ENCODE results near the gene ADAM17.

ADAM17 gene

DNA sequence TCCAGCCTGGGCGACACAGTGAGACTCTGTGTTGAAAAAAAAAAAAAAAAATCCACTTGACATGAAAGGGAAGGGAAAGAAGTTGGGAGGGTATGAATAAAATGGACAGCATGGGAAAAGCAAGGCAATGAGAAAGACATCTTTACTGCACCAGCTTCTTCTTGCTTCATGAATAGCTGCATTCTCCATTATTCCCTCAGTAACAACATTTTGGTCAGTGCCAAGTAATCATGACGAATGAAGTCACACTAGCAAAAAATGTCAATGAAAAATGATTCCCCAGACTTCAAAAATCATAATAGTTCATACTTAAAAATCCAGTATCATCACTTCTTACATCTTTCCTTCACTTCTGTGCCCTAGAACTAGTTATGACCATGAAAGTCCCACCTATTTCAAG, 30.4 kb downstream of the ADAM17 start:
- Histone ChIP-seq H3K23ac (ENCODE audit: low read length) (no peak overlapping the region), H3K18ac (ENCODE audit: low read length) (no peak overlapping the region), H4K8ac (ENCODE audit: low read depth, low read length) (no peak overlapping the region), H3K27me3 (ENCODE audit: insufficient read depth, low read length, poor library complexity) (no peaks in the 10 kb centered on the region), H3K4me3 (ENCODE audit: low read length) (no peak overlapping the region), H3K4me2 (ENCODE audit: low read length) (no peak overlapping the region), H3K27ac (ENCODE audit: low read depth, low read length) (no peak overlapping the region), H3K36me3 (ENCODE audit: control insufficient read depth, insufficient read depth, low read length) (peaks cover 2% of the 10 kb centered on the region), H3K56ac (ENCODE audit: low read length) (no peak overlapping the region), H3K4me1 (ENCODE audit: control insufficient read depth, low read depth, low read length) (no peaks in the 10 kb centered on the region), H3K9ac (ENCODE audit: low read length) (no peak overlapping the region), H3K79me1 (ENCODE audit: low read length) (no peaks in the 10 kb centered on the region), H2AK5ac (ENCODE audit: low read length) (no peak overlapping the region), H2BK120ac (ENCODE audit: low read depth, low read length) (no peak overlapping the region), H4K5ac (ENCODE audit: low read length) (no peak overlapping the region), H3K79me2 (ENCODE audit: control insufficient read depth, insufficient read depth, low read length) (no peaks in the 10 kb centered on the region), H2BK5ac (ENCODE audit: low read length) (no peak overlapping the region), H2BK15ac (replicated peaks; ENCODE audit: low read depth) (no peak overlapping the region), H3K4ac (ENCODE audit: low read depth, low read length) (no peak overlapping the region)
- WGBS (ENCODE audit: extremely low coverage, insufficient coverage, low lambda C conversion rate), result no CpG with 5 or more reads among the region's 2 CpGs
- no peak for DNase-seq

DNA sequence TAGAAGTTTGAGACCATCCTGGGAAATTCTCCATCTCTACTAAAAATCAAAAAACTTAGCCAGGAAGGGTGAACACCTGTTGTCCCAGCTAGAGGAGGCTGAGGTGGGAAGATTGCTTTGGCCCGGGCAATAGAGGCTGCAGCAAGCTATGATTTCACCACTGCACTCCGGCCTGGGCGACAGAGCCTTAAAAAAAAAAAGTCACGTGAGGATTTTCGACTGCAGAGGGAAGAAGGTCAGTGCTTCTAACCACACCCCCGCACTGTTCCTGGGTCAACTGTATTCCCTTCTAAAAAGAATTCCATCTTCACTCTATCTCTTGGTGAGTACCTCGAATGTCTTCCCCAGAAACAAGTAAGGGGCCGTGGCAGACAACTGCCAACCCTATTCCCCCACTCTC, 31.3 kb downstream of the ADAM17 start:
- H3K27ac ChIP-seq (ENCODE audit: low read depth, low read length), result no peak overlapping the region
- no peak overlapping the region for H2BK15ac ChIP-seq (replicated peaks; ENCODE audit: low read depth)
- H3K23ac ChIP-seq (ENCODE audit: low read length), result no peak overlapping the region
- H3K27me3 ChIP-seq (ENCODE audit: insufficient read depth, low read length, poor library complexity), result no peaks in the 10 kb centered on the region
- no peak overlapping the region for H2BK5ac ChIP-seq (ENCODE audit: low read length)
- H3K4me1 ChIP-seq (ENCODE audit: control insufficient read depth, low read depth, low read length), result no peaks in the 10 kb centered on the region
- H3K4me2 ChIP-seq (ENCODE audit: low read length), result no peak overlapping the region
- H3K9ac ChIP-seq (ENCODE audit: low read length), result no peak overlapping the region
- H2BK120ac ChIP-seq (ENCODE audit: low read depth, low read length), result no peak overlapping the region
- no peak overlapping the region for H3K4ac ChIP-seq (ENCODE audit: low read depth, low read length)
- H3K79me1 ChIP-seq (ENCODE audit: low read length), result no peaks in the 10 kb centered on the region
- DNase-seq, result no peak
- no peak overlapping the region for H3K56ac ChIP-seq (ENCODE audit: low read length)
- no CpG with 5 or more reads among the region's 8 CpGs for WGBS (ENCODE audit: extremely low coverage, insufficient coverage, low lambda C conversion rate)
- no peak overlapping the region for H4K8ac ChIP-seq (ENCODE audit: low read depth, low read length)
- H2AK5ac ChIP-seq (ENCODE audit: low read length), result no peak overlapping the region
- H3K79me2 ChIP-seq (ENCODE audit: control insufficient read depth, insufficient read depth, low read length), result no peaks in the 10 kb centered on the region
- H3K4me3 ChIP-seq (ENCODE audit: low read length), result no peak overlapping the region
- H3K36me3 ChIP-seq (ENCODE audit: control insufficient read depth, insufficient read depth, low read length), result peaks cover 5% of the 10 kb centered on the region
- no peak overlapping the region for H3K18ac ChIP-seq (ENCODE audit: low read length)
- no peak overlapping the region for H4K5ac ChIP-seq (ENCODE audit: low read length)

DNA sequence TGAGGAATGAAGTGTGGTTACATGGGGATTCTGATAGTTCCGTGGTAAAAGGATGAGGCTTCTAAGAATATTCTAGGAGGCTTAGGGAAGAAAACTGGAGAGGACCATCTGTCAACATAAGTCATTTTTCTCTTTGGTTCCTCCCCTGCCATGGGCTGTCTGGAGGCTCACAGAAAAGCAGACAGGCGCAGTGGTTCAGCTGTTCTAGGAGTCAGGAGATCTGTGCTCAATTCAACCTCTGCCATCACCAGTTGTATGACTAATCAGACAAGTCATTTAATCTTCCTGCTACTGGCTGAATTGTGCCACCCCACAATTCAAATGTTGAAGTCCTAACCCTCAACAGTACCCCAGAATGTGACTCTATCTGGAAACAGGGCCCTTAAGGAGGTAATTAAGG, 36.4 kb downstream of the ADAM17 start:
- no peak overlapping the region for H4K5ac ChIP-seq (ENCODE audit: low read length)
- no peak overlapping the region for H3K18ac ChIP-seq (ENCODE audit: low read length)
- no peak overlapping the region for H3K4me3 ChIP-seq (ENCODE audit: low read length)
- no peak overlapping the region for H3K23ac ChIP-seq (ENCODE audit: low read length)
- H4K8ac ChIP-seq (ENCODE audit: low read depth, low read length), result no peak overlapping the region
- no peak overlapping the region for H2BK5ac ChIP-seq (ENCODE audit: low read length)
- peaks cover 8% of the 10 kb centered on the region for H3K36me3 ChIP-seq (ENCODE audit: control insufficient read depth, insufficient read depth, low read length)
- no peak overlapping the region for H3K56ac ChIP-seq (ENCODE audit: low read length)
- H2AK5ac ChIP-seq (ENCODE audit: low read length), result no peak overlapping the region
- no peak for DNase-seq
- no peak overlapping the region for H3K27ac ChIP-seq (ENCODE audit: low read depth, low read length)
- H2BK15ac ChIP-seq (replicated peaks; ENCODE audit: low read depth), result no peak overlapping the region
- no peaks in the 10 kb centered on the region for H3K79me2 ChIP-seq (ENCODE audit: control insufficient read depth, insufficient read depth, low read length)
- H3K79me1 ChIP-seq (ENCODE audit: low read length), result no peaks in the 10 kb centered on the region
- H2BK120ac ChIP-seq (ENCODE audit: low read depth, low read length), result no peak overlapping the region
- H3K4me1 ChIP-seq (ENCODE audit: control insufficient read depth, low read depth, low read length), result no peaks in the 10 kb centered on the region
- H3K9ac ChIP-seq (ENCODE audit: low read length), result no peak overlapping the region
- no CpG with 5 or more reads among the region's 2 CpGs for WGBS (ENCODE audit: extremely low coverage, insufficient coverage, low lambda C conversion rate)
- H3K27me3 ChIP-seq (ENCODE audit: insufficient read depth, low read length, poor library complexity), result no peaks in the 10 kb centered on the region
- H3K4me2 ChIP-seq (ENCODE audit: low read length), result no peak overlapping the region
- no peak overlapping the region for H3K4ac ChIP-seq (ENCODE audit: low read depth, low read length)

DNA sequence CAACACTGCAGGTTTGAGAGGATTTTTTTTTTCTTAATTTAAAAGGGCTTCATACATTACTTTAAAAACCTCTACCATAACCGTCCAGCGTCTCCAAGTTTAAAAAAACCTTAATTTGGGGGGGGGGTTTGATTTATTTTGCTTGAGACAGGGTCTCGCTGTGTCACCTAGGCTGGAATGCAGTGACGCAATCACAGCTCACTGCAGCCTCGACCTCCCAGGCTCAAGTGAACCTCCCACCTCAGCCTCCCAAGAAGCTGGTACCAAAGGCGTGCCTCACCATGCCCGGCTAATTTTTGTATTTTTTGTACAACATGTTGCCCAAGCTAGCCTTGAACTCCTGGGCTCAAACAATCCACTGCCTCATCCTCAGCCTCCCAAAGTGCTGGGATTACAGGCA, 36.9 kb downstream of the ADAM17 start:
- Histone ChIP-seq H3K4me3 (ENCODE audit: low read length) (no peak overlapping the region), H3K79me2 (ENCODE audit: control insufficient read depth, insufficient read depth, low read length) (no peaks in the 10 kb centered on the region), H3K23ac (ENCODE audit: low read length) (no peak overlapping the region), H3K18ac (ENCODE audit: low read length) (no peak overlapping the region), H3K56ac (ENCODE audit: low read length) (no peak overlapping the region), H4K5ac (ENCODE audit: low read length) (no peak overlapping the region), H2BK5ac (ENCODE audit: low read length) (no peak overlapping the region), H3K36me3 (ENCODE audit: control insufficient read depth, insufficient read depth, low read length) (peaks cover 8% of the 10 kb centered on the region), H3K27ac (ENCODE audit: low read depth, low read length) (no peak overlapping the region), H3K4me1 (ENCODE audit: control insufficient read depth, low read depth, low read length) (no peaks in the 10 kb centered on the region), H3K9ac (ENCODE audit: low read length) (no peak overlapping the region), H2BK120ac (ENCODE audit: low read depth, low read length) (no peak overlapping the region), H3K4ac (ENCODE audit: low read depth, low read length) (no peak overlapping the region), H3K79me1 (ENCODE audit: low read length) (no peaks in the 10 kb centered on the region), H2BK15ac (replicated peaks; ENCODE audit: low read depth) (no peak overlapping the region), H4K8ac (ENCODE audit: low read depth, low read length) (no peak overlapping the region), H3K27me3 (ENCODE audit: insufficient read depth, low read length, poor library complexity) (no peaks in the 10 kb centered on the region), H3K4me2 (ENCODE audit: low read length) (no peak overlapping the region), H2AK5ac (ENCODE audit: low read length) (no peak overlapping the region)
- WGBS (ENCODE audit: extremely low coverage, insufficient coverage, low lambda C conversion rate), result no CpG with 5 or more reads among the region's 7 CpGs
- no peak for DNase-seq

DNA sequence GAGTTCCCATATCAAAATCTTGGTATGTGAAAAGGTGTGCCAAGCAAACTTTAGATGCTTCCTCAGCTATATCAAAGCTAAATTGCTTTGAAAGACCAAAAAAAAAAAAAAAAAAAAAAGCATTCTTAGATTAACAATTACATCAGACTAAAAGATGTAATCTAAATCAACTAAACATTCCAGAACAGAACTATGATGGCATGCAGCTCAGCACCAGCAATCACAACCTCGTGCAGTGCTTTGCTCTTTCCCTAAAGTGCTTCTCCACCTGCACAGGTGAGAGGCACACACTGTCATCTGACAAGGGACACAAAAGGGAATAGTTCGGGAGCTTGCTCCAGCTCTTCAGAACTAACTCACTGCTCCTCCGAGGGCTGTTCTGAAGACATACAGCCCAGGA, 37.5 kb downstream of the ADAM17 start:
- no peak overlapping the region for H3K56ac ChIP-seq (ENCODE audit: low read length)
- no peak for DNase-seq
- no peak overlapping the region for H3K23ac ChIP-seq (ENCODE audit: low read length)
- no peak overlapping the region for H3K4me3 ChIP-seq (ENCODE audit: low read length)
- H3K4ac ChIP-seq (ENCODE audit: low read depth, low read length), result no peak overlapping the region
- H3K4me1 ChIP-seq (ENCODE audit: control insufficient read depth, low read depth, low read length), result no peaks in the 10 kb centered on the region
- H4K8ac ChIP-seq (ENCODE audit: low read depth, low read length), result no peak overlapping the region
- no peaks in the 10 kb centered on the region for H3K27me3 ChIP-seq (ENCODE audit: insufficient read depth, low read length, poor library complexity)
- no peak overlapping the region for H3K9ac ChIP-seq (ENCODE audit: low read length)
- H3K27ac ChIP-seq (ENCODE audit: low read depth, low read length), result no peak overlapping the region
- no peak overlapping the region for H2BK15ac ChIP-seq (replicated peaks; ENCODE audit: low read depth)
- no peak overlapping the region for H3K18ac ChIP-seq (ENCODE audit: low read length)
- H2BK120ac ChIP-seq (ENCODE audit: low read depth, low read length), result no peak overlapping the region
- H4K5ac ChIP-seq (ENCODE audit: low read length), result no peak overlapping the region
- H2AK5ac ChIP-seq (ENCODE audit: low read length), result no peak overlapping the region
- H3K79me1 ChIP-seq (ENCODE audit: low read length), result no peaks in the 10 kb centered on the region
- no peaks in the 10 kb centered on the region for H3K79me2 ChIP-seq (ENCODE audit: control insufficient read depth, insufficient read depth, low read length)
- H3K4me2 ChIP-seq (ENCODE audit: low read length), result no peak overlapping the region
- H3K36me3 ChIP-seq (ENCODE audit: control insufficient read depth, insufficient read depth, low read length), result peaks cover 8% of the 10 kb centered on the region
- WGBS (ENCODE audit: extremely low coverage, insufficient coverage, low lambda C conversion rate), result no CpG with 5 or more reads among the region's 3 CpGs
- H2BK5ac ChIP-seq (ENCODE audit: low read length), result no peak overlapping the region

DNA sequence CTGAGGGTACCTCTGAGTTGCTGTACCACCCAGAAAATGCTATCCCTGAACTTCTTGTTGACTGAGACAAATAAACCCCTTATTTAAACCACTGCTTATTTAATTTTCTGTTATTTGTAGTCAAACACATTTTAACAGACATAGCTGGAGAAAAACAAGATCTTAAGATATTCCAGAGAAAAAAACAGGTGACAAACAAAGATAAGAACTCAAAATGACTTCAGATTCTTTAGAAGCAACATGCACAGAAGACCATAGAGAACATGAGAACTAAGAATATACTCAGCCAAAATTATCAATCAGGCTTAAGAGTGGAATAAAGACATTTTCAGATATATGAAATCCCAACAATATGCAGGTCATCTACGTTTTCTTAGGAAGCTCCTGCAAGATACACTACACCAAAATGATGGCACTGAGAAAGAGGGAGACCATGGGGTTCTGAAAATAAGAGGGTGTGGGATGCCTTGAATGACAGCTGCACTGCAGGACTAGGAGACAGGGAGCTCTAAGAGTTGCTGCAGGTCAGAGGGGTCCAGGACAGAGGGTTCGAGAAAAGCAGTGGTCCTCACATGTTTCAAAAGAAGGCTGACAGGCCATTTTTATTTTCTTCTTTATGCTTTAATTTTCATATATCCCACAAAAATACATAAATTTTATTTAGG, 38.4 kb downstream of the ADAM17 start:
- Histone ChIP-seq H3K27ac (ENCODE audit: low read depth, low read length) (no peak overlapping the region), H3K79me1 (ENCODE audit: low read length) (no peaks in the 10 kb centered on the region), H3K27me3 (ENCODE audit: insufficient read depth, low read length, poor library complexity) (no peaks in the 10 kb centered on the region), H4K8ac (ENCODE audit: low read depth, low read length) (no peak overlapping the region), H3K56ac (ENCODE audit: low read length) (no peak overlapping the region), H3K4me3 (ENCODE audit: low read length) (no peak overlapping the region), H3K79me2 (ENCODE audit: control insufficient read depth, insufficient read depth, low read length) (no peaks in the 10 kb centered on the region), H3K18ac (ENCODE audit: low read length) (no peak overlapping the region), H4K5ac (ENCODE audit: low read length) (no peak overlapping the region), H3K36me3 (ENCODE audit: control insufficient read depth, insufficient read depth, low read length) (peaks cover 8% of the 10 kb centered on the region), H3K4me2 (ENCODE audit: low read length) (no peak overlapping the region), H2BK120ac (ENCODE audit: low read depth, low read length) (no peak overlapping the region), H2BK5ac (ENCODE audit: low read length) (no peak overlapping the region), H3K9ac (ENCODE audit: low read length) (no peak overlapping the region), H3K4ac (ENCODE audit: low read depth, low read length) (no peak overlapping the region), H2BK15ac (replicated peaks; ENCODE audit: low read depth) (no peak overlapping the region), H3K4me1 (ENCODE audit: control insufficient read depth, low read depth, low read length) (no peaks in the 10 kb centered on the region), H3K23ac (ENCODE audit: low read length) (no peak overlapping the region), H2AK5ac (ENCODE audit: low read length) (no peak overlapping the region)
- WGBS (ENCODE audit: extremely low coverage, insufficient coverage, low lambda C conversion rate), result no CpG with 5 or more reads among the region's 2 CpGs
- DNase-seq, result no peak

All from mesendoderm (in vitro differentiated cells).